GM12801 (cell line): ENCODE results near the gene COQ2.

ENCODE experiments used
- TF ChIP-seq, protein P1 (sequence below): IDR thresholded peaks from one replicate; pipeline ENCODE4 v1.5.1; 2011; ENCODE audit warnings: control low read depth; ENCODE audit not compliant: insufficient read length; ENCODE audit errors: extremely low read depth

COQ2 gene

DNA sequence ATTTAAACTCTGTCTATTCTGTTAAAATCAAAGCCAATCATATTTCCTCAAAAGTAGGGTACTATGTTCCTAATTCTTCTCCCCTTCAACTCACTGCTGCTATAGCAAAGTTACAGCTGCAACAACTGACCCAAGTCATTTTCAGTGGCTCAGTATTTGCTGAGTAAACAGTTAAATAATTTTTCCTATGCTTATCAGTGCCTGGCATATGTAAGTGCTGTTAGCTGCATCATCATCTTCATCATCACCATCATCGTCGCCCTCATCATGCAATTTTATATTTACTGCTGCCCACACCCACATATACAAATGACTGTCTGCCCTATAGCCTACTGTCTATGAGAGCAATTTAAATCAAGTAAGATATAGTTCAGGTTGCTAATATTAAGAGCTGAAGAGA lies 21.9 kb downstream of the COQ2 start:
- TF ChIP-seq, protein P1, sequence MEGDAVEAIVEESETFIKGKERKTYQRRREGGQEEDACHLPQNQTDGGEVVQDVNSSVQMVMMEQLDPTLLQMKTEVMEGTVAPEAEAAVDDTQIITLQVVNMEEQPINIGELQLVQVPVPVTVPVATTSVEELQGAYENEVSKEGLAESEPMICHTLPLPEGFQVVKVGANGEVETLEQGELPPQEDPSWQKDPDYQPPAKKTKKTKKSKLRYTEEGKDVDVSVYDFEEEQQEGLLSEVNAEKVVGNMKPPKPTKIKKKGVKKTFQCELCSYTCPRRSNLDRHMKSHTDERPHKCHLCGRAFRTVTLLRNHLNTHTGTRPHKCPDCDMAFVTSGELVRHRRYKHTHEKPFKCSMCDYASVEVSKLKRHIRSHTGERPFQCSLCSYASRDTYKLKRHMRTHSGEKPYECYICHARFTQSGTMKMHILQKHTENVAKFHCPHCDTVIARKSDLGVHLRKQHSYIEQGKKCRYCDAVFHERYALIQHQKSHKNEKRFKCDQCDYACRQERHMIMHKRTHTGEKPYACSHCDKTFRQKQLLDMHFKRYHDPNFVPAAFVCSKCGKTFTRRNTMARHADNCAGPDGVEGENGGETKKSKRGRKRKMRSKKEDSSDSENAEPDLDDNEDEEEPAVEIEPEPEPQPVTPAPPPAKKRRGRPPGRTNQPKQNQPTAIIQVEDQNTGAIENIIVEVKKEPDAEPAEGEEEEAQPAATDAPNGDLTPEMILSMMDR, result no peak

GRCh38 chr4:83261307-83261706 lies 23.3 kb downstream of the COQ2 start:
- TF ChIP-seq, protein P1, result no peak

- TF ChIP-seq, protein P1, result no peak
Observed at GRCh38 chr4:83259586-83259985, 25.0 kb downstream of the COQ2 start.

GRCh38 chr4:83258461-83258860 lies 26.1 kb downstream of the COQ2 start:
- TF ChIP-seq, protein P1, result no peak

DNA sequence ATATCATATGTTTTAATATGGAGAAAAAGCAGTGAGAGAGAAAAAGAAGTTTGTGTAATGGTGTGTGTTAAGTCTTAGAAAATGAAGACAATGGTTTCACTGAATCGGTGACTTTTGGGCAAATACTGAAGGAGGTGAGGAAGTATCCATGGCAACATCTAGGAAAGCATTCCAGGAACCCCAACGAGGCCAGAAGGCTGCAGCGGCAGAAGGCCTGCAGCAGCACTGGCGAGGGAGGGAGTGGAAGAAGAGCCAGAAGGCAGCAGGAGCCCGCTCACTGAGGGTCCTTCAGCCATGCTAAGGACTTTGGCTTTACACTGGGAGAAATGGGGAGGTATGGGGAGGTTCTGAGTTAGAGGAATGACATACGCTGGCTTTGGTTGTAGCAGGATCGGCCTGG lies 26.8 kb downstream of the COQ2 start:
- TF ChIP-seq, protein P1, result no peak

DNA sequence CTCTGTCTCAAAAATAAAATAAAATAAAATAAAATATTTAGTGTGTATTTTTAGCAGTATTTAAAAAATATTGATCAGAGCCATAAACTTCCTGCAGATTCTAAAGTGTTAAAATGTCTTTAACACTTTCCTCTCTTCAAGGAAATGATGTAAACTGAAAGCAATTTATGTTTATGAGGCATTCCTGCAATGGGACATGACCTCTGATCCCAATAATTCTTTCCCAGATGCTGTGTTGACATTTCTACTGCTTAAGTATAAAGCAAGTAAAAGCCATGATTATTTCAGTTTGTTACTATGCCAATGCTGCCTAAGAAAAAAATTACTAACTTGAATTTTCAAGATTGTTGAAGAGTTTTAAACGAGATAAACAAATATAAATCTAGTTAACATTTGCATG lies 29.0 kb downstream of the COQ2 start:
- TF ChIP-seq, protein P1, result no peak

DNA sequence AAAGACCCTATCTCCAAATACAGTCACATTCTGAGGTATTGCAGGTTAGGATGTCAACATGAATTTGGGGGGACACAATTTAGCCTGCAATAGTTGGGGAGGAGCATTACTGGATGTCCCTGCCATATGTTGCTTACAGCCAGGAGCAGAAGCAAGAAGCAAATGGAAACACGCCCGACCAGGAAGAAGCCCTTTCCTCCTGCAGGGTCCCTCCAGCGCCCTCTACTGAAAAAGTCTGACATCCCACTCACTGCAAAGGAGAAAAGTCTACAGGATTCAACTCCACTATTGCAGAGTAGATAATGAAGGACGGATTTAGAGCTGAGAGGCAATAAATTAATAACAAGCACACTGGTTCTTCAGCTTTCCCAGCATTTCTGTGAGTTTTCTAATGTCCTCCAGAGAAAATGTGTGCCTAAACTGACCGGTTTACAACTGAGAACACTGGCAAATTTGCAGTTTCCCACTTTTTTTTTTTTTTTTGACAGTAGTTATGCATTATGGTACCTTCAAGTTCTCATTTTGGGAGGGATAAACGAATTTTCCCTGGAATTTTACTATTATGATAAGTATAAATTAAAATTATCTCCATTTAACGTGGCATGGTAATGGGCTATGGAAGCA lies 31.7 kb downstream of the COQ2 start:
- TF ChIP-seq, protein P1, result no peak
